Stimulated activated CD8-positive, alpha-beta memory T cell treated with anti-CD3 and anti-CD28 coated beads, Interleukin-7, amount 100 ng/mL, for 4 hours (primary cell): ENCODE data around the gene EGR2.

ENCODE experiments used
- DNase-seq, 2 donors: peaks; one replicate each; pipeline ENCODE4 v3.0.0-alpha.2; 2020; ENCODE audit warnings: low read depth in 2 of 2

EGR2 gene

GRCh38 chr10:62817766-62818425, 1.7 kb upstream of the EGR2 start:
- peak in 1 of 2 donors; percentile 65 for DNase-seq

- peak; percentile 55 to 68 for DNase-seq
Measured at GRCh38 chr10:62817121-62817765, 1.1 kb upstream of the EGR2 start.

- DNase-seq = no peak
Measured at GRCh38 chr10:62816076-62816330, 163 bp downstream of the EGR2 start.

GRCh38 chr10:62815381-62816075, 638 bp downstream of the EGR2 start:
- peak in 1 of 2 donors; percentile 36 for DNase-seq

- peak in 1 of 2 donors; percentile 64 for DNase-seq
Measured at GRCh38 chr10:62814756-62815380, 1.3 kb downstream of the EGR2 start.

- DNase-seq = no peak
Measured at GRCh38 chr10:62813981-62814380, 2.2 kb downstream of the EGR2 start.

- no peak for DNase-seq
Measured at GRCh38 chr10:62813453-62813852, 2.7 kb downstream of the EGR2 start.

GRCh38 chr10:62812672-62813439, 3.3 kb downstream of the EGR2 start:
- no peak for DNase-seq

- peak; percentile 53 to 60 for DNase-seq
Measured at GRCh38 chr10:62811159-62811875, 4.8 kb downstream of the EGR2 start.

- no peak for DNase-seq
Measured at GRCh38 chr10:62810156-62810902, 5.8 kb downstream of the EGR2 start.

GRCh38 chr10:62806251-62806650, 9.9 kb downstream of the EGR2 start:
- DNase-seq = no peak

- no peak for DNase-seq
Measured at GRCh38 chr10:62805231-62806099, 10.7 kb downstream of the EGR2 start.

- peak in 1 of 2 donors; percentile 69 for DNase-seq
Measured at GRCh38 chr10:62804356-62805230, 11.6 kb downstream of the EGR2 start, which contains the start of gene ADO. TSS of gene ADO (plus strand) at chr10:62804720. CDS start at chr10:62805060, 340 bp downstream.

GRCh38 chr10:62803724-62804355, 12.3 kb downstream of the EGR2 start:
- no peak for DNase-seq

- DNase-seq = no peak
Measured at GRCh38 chr10:62801871-62802270, 14.3 kb downstream of the EGR2 start.

- no peak for DNase-seq
Measured at GRCh38 chr10:62796896-62797295, 19.3 kb downstream of the EGR2 start.

- no peak for DNase-seq
Measured at GRCh38 chr10:62795762-62796161, 20.4 kb downstream of the EGR2 start.

GRCh38 chr10:62795100-62795499, 21.1 kb downstream of the EGR2 start:
- no peak for DNase-seq
